ENCODE data around the gene GAK.

The GAK gene

GRCh38 chr4:876780-877179 lies 55.3 kb downstream of the GAK start:
- DNase-seq (ENCODE audit: low read depth) = no peak
- TF ChIP-seq, protein P1, sequence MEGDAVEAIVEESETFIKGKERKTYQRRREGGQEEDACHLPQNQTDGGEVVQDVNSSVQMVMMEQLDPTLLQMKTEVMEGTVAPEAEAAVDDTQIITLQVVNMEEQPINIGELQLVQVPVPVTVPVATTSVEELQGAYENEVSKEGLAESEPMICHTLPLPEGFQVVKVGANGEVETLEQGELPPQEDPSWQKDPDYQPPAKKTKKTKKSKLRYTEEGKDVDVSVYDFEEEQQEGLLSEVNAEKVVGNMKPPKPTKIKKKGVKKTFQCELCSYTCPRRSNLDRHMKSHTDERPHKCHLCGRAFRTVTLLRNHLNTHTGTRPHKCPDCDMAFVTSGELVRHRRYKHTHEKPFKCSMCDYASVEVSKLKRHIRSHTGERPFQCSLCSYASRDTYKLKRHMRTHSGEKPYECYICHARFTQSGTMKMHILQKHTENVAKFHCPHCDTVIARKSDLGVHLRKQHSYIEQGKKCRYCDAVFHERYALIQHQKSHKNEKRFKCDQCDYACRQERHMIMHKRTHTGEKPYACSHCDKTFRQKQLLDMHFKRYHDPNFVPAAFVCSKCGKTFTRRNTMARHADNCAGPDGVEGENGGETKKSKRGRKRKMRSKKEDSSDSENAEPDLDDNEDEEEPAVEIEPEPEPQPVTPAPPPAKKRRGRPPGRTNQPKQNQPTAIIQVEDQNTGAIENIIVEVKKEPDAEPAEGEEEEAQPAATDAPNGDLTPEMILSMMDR (IDR thresholded peaks at IDR 0.05; ENCODE audit: control insufficient read depth, insufficient read depth, low read depth, low read length, missing control alignments) = peak; percentile 15
- H3K4me3 ChIP-seq (ENCODE audit: control insufficient read depth, low read depth, low read length) = no peak overlapping the region

DNA sequence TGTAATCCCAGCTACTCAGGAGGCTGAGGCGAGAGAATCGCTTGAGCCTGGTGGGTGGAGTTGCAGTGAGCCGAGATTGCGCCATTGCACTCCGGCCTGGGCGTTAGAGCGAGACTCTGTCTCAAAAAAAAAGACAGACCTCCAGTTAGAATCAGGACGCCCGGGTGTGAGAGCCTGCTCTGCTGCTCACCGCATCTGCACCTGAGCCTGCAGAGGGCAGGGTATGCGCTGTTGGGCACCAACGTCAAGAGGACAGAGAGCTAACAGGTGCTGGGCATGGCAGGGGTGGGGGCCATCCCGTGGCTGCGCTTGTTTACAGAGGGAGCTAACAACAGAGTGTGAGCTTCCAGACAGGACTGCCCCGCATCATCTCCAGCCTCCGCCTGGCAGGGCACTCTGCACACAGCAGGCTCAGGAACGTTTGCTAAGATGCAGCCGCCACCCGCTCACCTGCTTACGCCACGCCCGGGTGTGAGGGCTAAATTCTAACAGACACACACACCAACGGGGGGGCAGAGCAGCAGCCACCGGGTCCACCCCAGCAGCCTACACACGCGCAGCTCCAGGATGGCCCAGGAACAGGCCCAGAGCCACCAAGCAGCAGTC lies 56.2 kb downstream of the GAK start:
- TF ChIP-seq, protein P1 (IDR thresholded peaks at IDR 0.05; ENCODE audit: control insufficient read depth, insufficient read depth, low read depth, low read length, missing control alignments) = no peak
- no peak for DNase-seq (ENCODE audit: low read depth)
- H3K4me3 ChIP-seq (ENCODE audit: control insufficient read depth, low read depth, low read length) = no peak overlapping the region

DNA sequence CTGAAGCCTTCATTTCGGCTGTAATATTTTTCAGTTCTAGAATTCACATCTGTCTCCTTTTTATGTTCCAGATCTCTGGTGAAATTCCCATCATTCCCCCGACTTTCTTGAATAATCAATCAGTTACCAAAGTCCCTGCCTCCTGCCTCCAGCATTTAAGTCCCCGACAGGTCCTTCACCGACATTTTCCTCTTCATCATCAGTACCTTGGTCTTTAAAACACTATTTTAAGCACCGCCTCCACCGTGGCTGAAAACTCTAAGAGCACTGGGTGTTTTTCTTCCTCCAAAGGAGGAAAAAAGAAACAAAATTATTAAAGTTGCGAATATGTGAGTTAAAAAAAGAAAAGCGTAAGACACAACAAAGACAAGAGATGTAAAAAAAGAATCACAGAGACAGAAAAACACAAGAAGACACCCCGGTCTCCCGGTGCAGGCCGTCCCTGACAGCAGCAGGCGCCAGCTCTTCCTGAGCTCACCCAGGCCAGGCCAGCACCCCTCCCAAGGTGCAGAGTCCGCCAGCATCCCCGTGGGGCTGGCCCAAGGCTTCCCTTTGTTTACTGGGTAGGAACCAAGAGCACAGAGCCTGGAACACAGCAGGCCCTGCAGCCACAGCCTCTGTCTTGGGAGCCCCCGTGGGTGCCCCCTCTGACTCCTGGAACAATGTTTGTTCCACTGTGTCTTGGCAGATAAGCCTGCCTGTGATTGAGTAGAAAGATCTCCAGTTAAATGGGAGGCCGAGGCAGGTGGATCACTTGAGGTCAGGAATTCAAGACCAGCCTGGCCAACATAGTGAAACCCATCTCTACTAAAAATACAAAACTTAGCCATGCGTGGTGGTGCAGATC lies 56.9 kb downstream of the GAK start:
- TF ChIP-seq, protein P1 (IDR thresholded peaks at IDR 0.05; ENCODE audit: control insufficient read depth, insufficient read depth, low read depth, low read length, missing control alignments) = no peak
- no peak for DNase-seq (ENCODE audit: low read depth)
- no peak overlapping the region for H3K4me3 ChIP-seq (ENCODE audit: control insufficient read depth, low read depth, low read length)

DNA sequence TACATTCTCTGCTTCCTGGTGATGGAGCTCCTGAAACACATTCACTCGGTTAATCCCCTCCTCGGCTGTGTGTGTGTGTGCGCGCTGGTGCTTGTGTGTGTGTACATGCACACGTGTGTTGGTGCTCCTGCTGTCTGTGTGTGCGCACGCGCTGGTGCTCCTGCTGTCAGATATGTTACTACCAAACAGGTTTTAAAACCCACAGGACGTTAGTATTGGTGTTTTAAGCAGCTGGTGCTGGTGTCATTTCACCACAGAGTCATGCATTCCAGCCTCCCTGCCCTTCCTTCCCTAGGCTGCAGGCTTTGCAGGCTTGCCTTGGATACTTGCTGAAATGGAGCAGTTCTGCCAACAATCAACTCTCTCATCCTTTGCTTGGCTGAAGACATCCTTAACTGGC lies 58.1 kb downstream of the GAK start:
- TF ChIP-seq, protein P1 (IDR thresholded peaks at IDR 0.05; ENCODE audit: control insufficient read depth, insufficient read depth, low read depth, low read length, missing control alignments) = no peak
- no peak overlapping the region for H3K4me3 ChIP-seq (ENCODE audit: control insufficient read depth, low read depth, low read length)
- DNase-seq (ENCODE audit: low read depth) = no peak

DNA sequence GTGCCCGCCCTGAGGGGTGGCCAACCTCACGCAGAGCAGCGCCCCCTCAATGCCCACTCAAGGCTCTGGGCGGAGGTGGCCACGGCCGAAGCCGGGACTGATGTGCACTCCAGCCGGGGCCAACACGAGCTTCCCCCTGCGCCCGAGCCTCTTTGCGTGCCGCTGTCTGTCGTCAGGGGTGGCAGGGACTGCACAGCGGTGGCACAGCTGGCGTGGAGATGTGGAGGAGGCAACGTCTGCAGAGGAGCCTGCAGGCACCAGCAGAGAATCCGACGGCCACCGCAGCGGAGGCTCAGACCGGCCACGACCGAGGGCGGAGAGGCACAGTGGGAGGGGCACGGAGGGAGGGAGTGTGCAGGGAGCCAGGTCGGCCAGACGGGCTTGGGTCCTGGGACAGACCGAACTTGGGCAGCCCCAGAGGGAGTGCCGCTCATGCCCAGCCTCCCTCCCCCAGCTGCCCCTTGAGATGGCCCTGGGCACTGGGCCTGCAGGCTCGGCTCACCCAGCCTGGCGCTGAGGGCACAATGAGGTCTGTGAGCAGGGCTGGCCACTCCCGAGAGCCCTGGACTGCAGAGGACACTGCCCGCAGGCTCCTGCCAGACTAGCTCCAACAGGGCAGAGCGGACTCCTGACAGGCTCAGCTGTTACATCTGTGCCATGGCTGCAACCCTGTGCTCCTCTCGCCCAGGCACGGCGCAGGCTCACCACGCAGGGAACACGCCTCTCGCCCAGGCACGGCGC lies 59.7 kb downstream of the GAK start:
- no peak for DNase-seq (ENCODE audit: low read depth)
- TF ChIP-seq, protein P1 (IDR thresholded peaks at IDR 0.05; ENCODE audit: control insufficient read depth, insufficient read depth, low read depth, low read length, missing control alignments) = no peak
- H3K4me3 ChIP-seq (ENCODE audit: control insufficient read depth, low read depth, low read length) = no peak overlapping the region

DNA sequence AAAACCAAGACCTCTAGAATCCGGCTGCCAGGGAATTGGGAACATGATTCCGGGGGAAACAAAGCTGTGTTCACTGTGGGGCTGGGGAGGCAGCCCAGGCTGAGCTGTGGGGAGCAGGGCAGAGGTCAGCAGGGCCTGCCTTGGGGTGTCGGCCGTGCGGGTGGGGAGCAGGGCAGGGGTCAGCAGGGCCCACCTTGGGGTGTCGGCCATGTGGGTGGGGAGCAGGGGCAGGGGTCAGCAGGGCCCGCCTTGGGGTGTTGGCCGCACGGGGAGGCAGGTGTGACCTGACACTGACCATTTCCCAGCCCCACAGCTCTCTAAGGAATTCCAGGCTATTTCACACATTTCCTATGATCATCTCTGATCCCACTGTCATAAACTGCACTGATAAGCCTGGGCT lies 60.6 kb downstream of the GAK start:
- no peak for DNase-seq (ENCODE audit: low read depth)
- TF ChIP-seq, protein P1 (IDR thresholded peaks at IDR 0.05; ENCODE audit: control insufficient read depth, insufficient read depth, low read depth, low read length, missing control alignments) = no peak
- H3K4me3 ChIP-seq (ENCODE audit: control insufficient read depth, low read depth, low read length) = no peak overlapping the region

Data from AG09309 (cell line).